H1 (cell line): ENCODE results near the gene PDHX. TPM values are rescaled to one million over a fixed set of nuclear protein-coding genes. Genes with fewer than 3 reads are reported as not detected.

Experiments used
- CTCF ChIA-PET: fragments of 300-600 bp; sonication (Branson Sonifier 250); formaldehyde crosslinking; loops from one replicate; lab custom pipeline; 2021; ENCODE audit not compliant: partially characterized antibody; lab: Charles Lee
- POLR2A ChIA-PET: fragments of 300-600 bp; sonication (Branson Sonifier 250); formaldehyde crosslinking; loops from one replicate; lab custom pipeline; 2021; ENCODE audit warnings: inconsistent platforms; ENCODE audit not compliant: partially characterized antibody; lab: Charles Lee
- DNase-seq, 2 experiments: peaks; one replicate each; pipeline versions ENCODE4 v3.0.0 to v3.0.0-alpha.2; 2010 to 2022; ENCODE audit warnings: low spot score in 2 of 2, low read depth in 1 of 2, mixed read lengths in 1 of 2
- FAIRE-seq: peaks from 2 replicates; lab custom pipeline; 2011; peaks lifted over from hg19 to GRCh38; lab: Jason Lieb, UNC
- H2AFZ ChIP-seq: 2 replicates; pipeline ENCODE4 v1.8.1; 2012; ENCODE audit warnings: low read length, inconsistent platforms
- H2AK5ac ChIP-seq: 2 replicates; pipeline ENCODE4 v1.6.1; 2013; ENCODE audit warnings: low read depth, low read length
- H2BK120ac ChIP-seq: replicated peaks from 2 replicates; pipeline ENCODE3; 2013; ENCODE audit warnings: low read depth, low read length, inconsistent platforms
- H2BK12ac ChIP-seq: 2 replicates; pipeline ENCODE4 v1.6.1; 2013; ENCODE audit warnings: low read depth, low read length
- H2BK15ac ChIP-seq: 2 replicates; pipeline ENCODE4 v1.6.1; 2013; ENCODE audit warnings: low read length
- H2BK20ac ChIP-seq: 2 replicates; pipeline ENCODE4 v1.6.1; 2013; ENCODE audit warnings: low read length
- H2BK5ac ChIP-seq: 2 replicates; pipeline ENCODE4 v1.6.1; 2013; ENCODE audit warnings: low read depth, low read length
- H3K14ac ChIP-seq: 2 replicates; pipeline ENCODE4 v1.6.1; 2013; ENCODE audit warnings: inconsistent platforms; ENCODE audit not compliant: insufficient read length
- H3K18ac ChIP-seq: 2 replicates; pipeline ENCODE4 v1.6.1; 2013; ENCODE audit warnings: low read length; ENCODE audit errors: extremely low read depth
- H3K23ac ChIP-seq: 2 replicates; pipeline ENCODE4 v1.6.1; 2013; ENCODE audit warnings: inconsistent platforms; ENCODE audit not compliant: insufficient read length
- H3K23me2 ChIP-seq: 2 replicates; pipeline ENCODE4 v1.6.1; 2013; ENCODE audit warnings: low read depth, low read length
- H3K27ac ChIP-seq: 2 replicates; pipeline ENCODE4 v1.6.1; 2011; ENCODE audit warnings: low read depth, low read length, inconsistent platforms
- H3K27me3 ChIP-seq, 4 experiments: replicated peaks in 1 of 4; 1 replicate in 1 of 4; 2 replicates in 3 of 4; pipeline versions ENCODE4 v1.6.1 to v1.8.1; 2011 to 2013; ENCODE audit warnings: low read length in 3 of 4, mild to moderate bottlenecking in 3 of 4, inconsistent platforms in 2 of 4, mixed read lengths in 2 of 4, moderate library complexity in 1 of 4; ENCODE audit not compliant: control insufficient read depth in 3 of 4, insufficient read depth in 3 of 4; ENCODE audit errors: extremely low read depth in 1 of 4
- H3K36me3 ChIP-seq, 4 experiments: 2 replicates each; pipeline versions ENCODE4 v1.6.1 to v1.8.1; 2011 to 2013; ENCODE audit warnings: mild to moderate bottlenecking in 4 of 4, low read length in 3 of 4, moderate library complexity in 2 of 4, control low read depth in 1 of 4, inconsistent platforms in 1 of 4; ENCODE audit not compliant: insufficient read depth in 4 of 4, control insufficient read depth in 2 of 4
- H3K4ac ChIP-seq: replicated peaks from 2 replicates; pipeline ENCODE3; 2013; ENCODE audit warnings: low read length, low read depth, mixed read lengths, inconsistent platforms; ENCODE audit not compliant: insufficient read length
- H3K4me1 ChIP-seq, 4 experiments: replicated peaks in 1 of 4; 1 replicate in 1 of 4; 2 replicates in 3 of 4; pipeline versions ENCODE4 v1.6.1 to v1.8.1; 2011 to 2013; ENCODE audit warnings: low read length in 3 of 4, inconsistent platforms in 2 of 4, mixed read lengths in 1 of 4; ENCODE audit not compliant: insufficient read depth in 4 of 4, control insufficient read depth in 3 of 4
- H3K4me2 ChIP-seq, 2 experiments: 2 replicates each; pipeline versions ENCODE4 v1.6.1 to v1.8.1; 2011 to 2013; ENCODE audit warnings: low read depth in 2 of 2, low read length in 2 of 2, control low read depth in 1 of 2, inconsistent platforms in 1 of 2, mild to moderate bottlenecking in 1 of 2; ENCODE audit not compliant: insufficient read depth in 1 of 2
- H3K4me3 ChIP-seq, 4 experiments: fragments of 200-600, 300-600 bp in 1 of 4; sonication (generic), shearing (Covaris generic), sonication (Bioruptor Twin) in 1 of 4; 2 replicates each; pipeline versions ENCODE4 v1.5.1 to v1.8.1; 2011 to 2016; ENCODE audit warnings: low read length in 4 of 4, low read depth in 3 of 4, control low read depth in 2 of 4, inconsistent platforms in 2 of 4, mild to moderate bottlenecking in 2 of 4, mixed read lengths in 1 of 4, moderate library complexity in 1 of 4; ENCODE audit not compliant: insufficient read depth in 2 of 4; ENCODE audit errors: extremely low read depth in 1 of 4
- H3K56ac ChIP-seq: replicated peaks from 2 replicates; pipeline ENCODE3; 2013; ENCODE audit warnings: low read depth, mild to moderate bottlenecking, mixed read lengths, low read length, inconsistent platforms; ENCODE audit not compliant: insufficient read length
- H3K79me1 ChIP-seq: 2 replicates; pipeline ENCODE4 v1.6.1; 2013; ENCODE audit warnings: low read depth, low read length, control low read depth
- H3K79me2 ChIP-seq, 2 experiments: 2 replicates each; pipeline versions ENCODE4 v1.6.1 to v1.8.1; 2012 to 2013; ENCODE audit warnings: low read length in 2 of 2, mild to moderate bottlenecking in 2 of 2, inconsistent platforms in 1 of 2; ENCODE audit not compliant: insufficient read depth in 2 of 2, control insufficient read depth in 1 of 2
- H3K9ac ChIP-seq, 4 experiments: replicated peaks in 1 of 4; 1 replicate in 1 of 4; 2 replicates in 3 of 4; pipeline versions ENCODE4 v1.6.1 to v1.8.1; 2011 to 2013; ENCODE audit warnings: low read depth in 3 of 4, low read length in 3 of 4, control low read depth in 2 of 4, mild to moderate bottlenecking in 2 of 4, moderate library complexity in 2 of 4, inconsistent platforms in 1 of 4; ENCODE audit errors: extremely low read depth in 1 of 4
- H3K9me3 ChIP-seq, 2 experiments: 2 replicates each; pipeline versions ENCODE4 v1.6.1 to v1.8.1; 2012 to 2013; ENCODE audit warnings: mild to moderate bottlenecking in 2 of 2, moderate library complexity in 2 of 2, control low read depth in 1 of 2, inconsistent platforms in 1 of 2, low read depth in 1 of 2, low read length in 1 of 2, mixed read lengths in 1 of 2; ENCODE audit not compliant: insufficient read depth in 2 of 2
- H4K20me1 ChIP-seq, 2 experiments: replicated peaks in 1 of 2; 2 replicates each; pipeline versions ENCODE3 to v1.8.1; 2011 to 2013; ENCODE audit warnings: inconsistent platforms in 2 of 2, low read length in 2 of 2, mild to moderate bottlenecking in 1 of 2; ENCODE audit not compliant: insufficient read depth in 2 of 2, control insufficient read depth in 1 of 2
- H4K5ac ChIP-seq: 2 replicates; pipeline ENCODE4 v1.6.1; 2013; ENCODE audit warnings: low read length, low read depth, mixed read lengths, inconsistent platforms; ENCODE audit not compliant: insufficient read length
- H4K8ac ChIP-seq: 2 replicates; pipeline ENCODE4 v1.8.0; 2013; ENCODE audit warnings: mild to moderate bottlenecking, moderate library complexity, low read length, inconsistent platforms; ENCODE audit not compliant: insufficient read depth; ENCODE audit errors: extremely low read depth
- H4K91ac ChIP-seq: replicated peaks from 2 replicates; pipeline ENCODE3; 2013; ENCODE audit warnings: low read length, mixed read lengths, inconsistent platforms; ENCODE audit not compliant: insufficient read length
- WGBS, 2 experiments: shearing (Covaris generic) in 1 of 2; methylation state at CpG; one replicate each; pipeline versions ENCODE4 v1.1.6 to v1.1.7; 2013 to 2015; ENCODE audit warnings: low lambda C conversion rate in 2 of 2, mixed read lengths in 2 of 2, inconsistent platforms in 1 of 2, low coverage in 1 of 2, missing lambda C conversion rate in 1 of 2; ENCODE audit not compliant: insufficient replicate concordance in 2 of 2, insufficient coverage in 1 of 2, insufficient read length in 1 of 2; ENCODE audit errors: extremely low coverage in 1 of 2, missing lambda C conversion rate in 1 of 2; 5-methylcytosine and 5-hydroxymethylcytosine counted together
- polyA plus RNA-seq, 7 experiments: library from polyadenylated mRNA; depleted of rRNA in 3 of 7; stranded (reverse) in 5 of 7; unstranded in 2 of 7; fragments of >200 nt in 5 of 7; fragments of 200-250 nt in 2 of 7; gene quantifications; 1 replicate in 5 of 7; 2 replicates in 1 of 7; 4 replicates in 1 of 7; pipeline versions ENCODE4 v1.2.1 to v1.2.3, GENCODE V29; 2011 to 2013; ENCODE audit warnings: missing spikeins in 2 of 7, mixed read lengths in 2 of 7
- total RNA-seq: library from RNA; stranded (reverse); fragmentation: NEBNext Ultra II Directional; extraction: Animal tissue kit (Norgen Biotek cat#: 25700); gene quantifications from 2 replicates; pipeline ENCODE4 v1.2.1, GENCODE V29; 2021

The PDHX gene
- total and polyA plus RNA-seq, 2 of the 8 experiments (the other 6 are each of a cell fraction or from before 2014, with no cell fraction given), result 12.4 to 51.9 TPM

DNA sequence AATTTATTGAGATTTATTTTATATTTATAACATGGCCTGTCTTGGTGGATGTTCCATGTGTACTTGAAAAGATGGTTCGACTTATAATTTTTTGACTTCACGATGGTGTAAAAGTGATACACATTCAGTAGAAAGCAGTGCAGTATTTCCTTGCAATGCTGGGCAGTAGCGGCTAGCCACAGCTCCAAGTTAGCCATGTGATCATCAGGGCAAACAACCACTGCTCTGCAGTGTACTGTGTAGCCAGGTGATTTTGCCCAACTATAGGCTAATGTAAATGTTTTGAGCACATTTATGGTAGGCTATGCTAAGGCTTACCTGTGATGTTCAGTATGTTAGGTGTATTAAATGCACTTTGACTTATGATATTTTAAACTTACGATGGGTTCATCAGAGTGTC is 52.4 kb downstream of the PDHX start:
- Histone ChIP-seq H3K79me2 (no peaks in the 10 kb centered on the region), H3K4ac (no peak overlapping the region), H2BK15ac (no peak overlapping the region), H3K4me1 (no peaks in the 10 kb centered on the region), H3K4me3 (no peak overlapping the region), H3K23ac (no peak overlapping the region), H3K9ac (no peak overlapping the region), H3K9me3 (no peaks in the 10 kb centered on the region; a peak in 1 of 4 replicates), H2BK5ac (no peak overlapping the region), H4K91ac (no peak overlapping the region), H3K36me3 (peaks cover 0 to 28% (median 11%) of the 10 kb centered on the region in 4 experiments; a peak in 4 of 8 replicates), H4K20me1 (no peaks in the 10 kb centered on the region), H3K56ac (no peak overlapping the region), H2BK12ac (no peak overlapping the region), H3K27me3 (no peaks in the 10 kb centered on the region), H3K4me2 (no peak overlapping the region), H2BK20ac (no peak overlapping the region), H4K8ac (no peak overlapping the region), H2AFZ (no peak overlapping the region), H3K18ac (no peak overlapping the region), H2AK5ac (no peak overlapping the region), H2BK120ac (no peak overlapping the region), H4K5ac (no peak overlapping the region), H3K27ac (no peak overlapping the region), H3K23me2 (no peaks in the 10 kb centered on the region), H3K14ac (no peak overlapping the region), H3K79me1 (no peaks in the 10 kb centered on the region)
- ChIA-PET CTCF (no interaction called here), POLR2A (no interaction called here)
- DNase-seq (no peak), FAIRE-seq (no peak)
- WGBS, 2 experiments, result 94% methylated on average over 4 of the region's 4 CpGs; no CpG with 5 or more reads in 1 of the 2 experiments
